GM13977 (cell line): ENCODE results near the gene ACBD4.

Experiments used
- DNase-seq: peaks from one replicate; pipeline ENCODE4 v3.0.0; 2012; ENCODE audit warnings: low spot score
- CTCF ChIP-seq: IDR thresholded peaks from 2 replicates; pipeline ENCODE4 v1.5.1; 2012; ENCODE audit warnings: mild to moderate bottlenecking, control low read depth; ENCODE audit not compliant: insufficient read depth; ENCODE audit errors: extremely low read depth, missing control alignments
- in situ Hi-C: fragments of 300-500 bp; cut with MboI; formaldehyde crosslinking; loops from one replicate; pipeline ENCODE4 v1.12.0; 2022; ENCODE audit warnings: low sequenced_read_pairs, low pct_unique_long_range_greater_than_20kb, mixed read lengths, inconsistent platforms; ENCODE audit not compliant: unreplicated experiment

ACBD4 gene

GRCh38 chr17:45189009-45189408, 53.5 kb downstream of the ACBD4 start:
- no peak for DNase-seq
- in situ Hi-C loops = no loop called here
- TF ChIP-seq CTCF = no peak

- no peak for TF ChIP-seq CTCF
- in situ Hi-C loops = no loop called here
- no peak for DNase-seq
These were observed 55.2 kb downstream of the ACBD4 start for GRCh38 chr17:45190503-45191255.
